Caco-2 (cell line): ENCODE data around the gene MRTFA. TPM values are rescaled to one million over a fixed set of nuclear protein-coding genes. Genes with fewer than 3 reads are reported as not detected.

Experiments
- BruUV-seq: library from RNA; stranded (reverse); fragments of 400-500 nt; replicated peaks from 2 replicates; lab custom pipeline; 2021; lab: Mats Ljungman, UMichigan
- CTCF ChIA-PET: fragments of 300-600 bp; sonication (Branson Sonifier 250); formaldehyde crosslinking; loops from one replicate; lab custom pipeline; 2022; ENCODE audit warnings: antibody characterized with exemption; lab: Charles Lee
- POLR2A ChIA-PET: fragments of 300-600 bp; sonication (Branson Sonifier 250); formaldehyde crosslinking; loops from one replicate; lab custom pipeline; 2022; ENCODE audit warnings: antibody characterized with exemption; lab: Charles Lee
- DNase-seq, 2 experiments: peaks; one replicate each; pipeline versions ENCODE4 v3.0.0 to v3.0.0-alpha.2; 2020 to 2022
- H3K27me3 ChIP-seq: replicated peaks from 2 replicates; pipeline ENCODE4 v1.6.0; 2011; ENCODE audit warnings: low read length; ENCODE audit not compliant: control insufficient read depth, insufficient read depth
- H3K36me3 ChIP-seq: 2 replicates; pipeline ENCODE4 v1.5.1; 2011; ENCODE audit warnings: low read length; ENCODE audit not compliant: control insufficient read depth, insufficient read depth
- H3K4me1 ChIP-seq: fragments of 250-450 bp; sonication (Bioruptor Pico); 2 replicates; pipeline ENCODE4 v1.5.1; 2020; ENCODE audit warnings: mild to moderate bottlenecking
- H3K4me3 ChIP-seq: 2 replicates; pipeline ENCODE4 v1.5.1; 2011; ENCODE audit warnings: low read depth, mild to moderate bottlenecking, control low read depth, low read length
- H3K9me3 ChIP-seq: fragments of 250-450 bp; sonication (Bioruptor Pico); 2 replicates; pipeline ENCODE4 v1.5.1; 2020; ENCODE audit warnings: mild to moderate bottlenecking, moderate library complexity
- H3K27ac Mint-ChIP-seq: one replicate; pipeline ENCODE4 v1.8.0; 2022; ENCODE audit warnings: mixed read lengths; ENCODE audit not compliant: unreplicated experiment
- H3K27me3 Mint-ChIP-seq: one replicate; pipeline ENCODE4 v1.8.0; 2022; ENCODE audit warnings: mixed read lengths; ENCODE audit not compliant: insufficient read depth, unreplicated experiment
- H3K36me3 Mint-ChIP-seq: one replicate; pipeline ENCODE4 v1.8.0; 2022; ENCODE audit warnings: mild to moderate bottlenecking, mixed read lengths; ENCODE audit not compliant: insufficient read depth, unreplicated experiment
- H3K4me1 Mint-ChIP-seq: one replicate; pipeline ENCODE4 v1.8.0; 2022; ENCODE audit warnings: low read depth, mixed read lengths; ENCODE audit not compliant: unreplicated experiment
- H3K4me3 Mint-ChIP-seq: one replicate; pipeline ENCODE4 v1.8.0; 2022; ENCODE audit warnings: mild to moderate bottlenecking, moderate library complexity, mixed read lengths; ENCODE audit not compliant: unreplicated experiment
- H3K9me3 Mint-ChIP-seq: one replicate; pipeline ENCODE4 v1.8.0; 2022; ENCODE audit warnings: mixed read lengths; ENCODE audit not compliant: unreplicated experiment
- intact Hi-C: fragments of 100-400 bp; cut with micrococcal nuclease; formaldehyde crosslinking; loops from one replicate; pipeline ENCODE4 v1.10.0; 2022; ENCODE audit not compliant: unreplicated experiment
- total RNA-seq: library from RNA; stranded (reverse); gene quantifications from 2 replicates; pipeline ENCODE4 v1.2.3, GENCODE V29; 2022
- TF ChIP-seq, protein P1 (sequence below), 2 experiments: fragments of 200-600 bp in 1 of 2; IDR thresholded peaks; 1 replicate in 1 of 2; 2 replicates in 1 of 2; pipeline versions ENCODE4 v1.5.1 to v1.8.0; 2011 to 2022; ENCODE audit warnings: antibody characterized with exemption in 1 of 2, control low read depth in 1 of 2, inconsistent platforms in 1 of 2, low read depth in 1 of 2, low read length in 1 of 2, mild to moderate bottlenecking in 1 of 2, moderate library complexity in 1 of 2; ENCODE audit not compliant: insufficient read depth in 1 of 2, severe bottlenecking in 1 of 2, unreplicated experiment in 1 of 2

Gene MRTFA
- total RNA-seq, 1 experiment from 2014 or later, result 38.7 TPM

DNA sequence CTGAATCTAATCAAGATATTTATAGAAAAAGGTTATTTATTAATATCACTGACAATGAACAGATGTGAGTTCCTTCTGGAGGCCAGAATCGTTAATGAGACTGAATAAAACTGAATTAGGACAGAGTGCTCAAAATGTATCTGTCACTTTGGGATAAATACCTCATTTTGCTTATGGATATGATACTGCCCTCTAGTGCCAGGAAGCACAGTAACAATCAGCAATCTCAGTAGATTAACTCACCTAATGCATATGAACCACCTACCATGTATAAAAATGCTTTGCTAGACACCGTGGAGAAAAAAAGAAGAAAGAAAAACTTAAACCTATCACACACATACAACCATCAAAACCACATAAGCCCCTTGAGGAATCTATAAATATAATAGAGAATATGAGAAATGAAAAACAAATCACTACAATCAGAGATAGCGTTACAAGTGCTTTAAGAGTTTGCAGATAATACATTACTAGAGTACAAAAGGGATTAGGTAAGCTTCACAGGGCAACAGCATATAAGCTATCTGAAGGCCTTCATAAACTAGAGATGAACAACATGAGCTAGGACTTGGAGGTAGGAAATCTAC lies 148.8 kb downstream of the MRTFA start:
- no peaks in the 10 kb centered on the region for H3K27me3 Mint-ChIP-seq
- H3K36me3 Mint-ChIP-seq, result peaks cover 12% of the 10 kb centered on the region
- H3K4me1 Mint-ChIP-seq, result peaks cover 12% of the 10 kb centered on the region
- TF ChIP-seq, protein P1, sequence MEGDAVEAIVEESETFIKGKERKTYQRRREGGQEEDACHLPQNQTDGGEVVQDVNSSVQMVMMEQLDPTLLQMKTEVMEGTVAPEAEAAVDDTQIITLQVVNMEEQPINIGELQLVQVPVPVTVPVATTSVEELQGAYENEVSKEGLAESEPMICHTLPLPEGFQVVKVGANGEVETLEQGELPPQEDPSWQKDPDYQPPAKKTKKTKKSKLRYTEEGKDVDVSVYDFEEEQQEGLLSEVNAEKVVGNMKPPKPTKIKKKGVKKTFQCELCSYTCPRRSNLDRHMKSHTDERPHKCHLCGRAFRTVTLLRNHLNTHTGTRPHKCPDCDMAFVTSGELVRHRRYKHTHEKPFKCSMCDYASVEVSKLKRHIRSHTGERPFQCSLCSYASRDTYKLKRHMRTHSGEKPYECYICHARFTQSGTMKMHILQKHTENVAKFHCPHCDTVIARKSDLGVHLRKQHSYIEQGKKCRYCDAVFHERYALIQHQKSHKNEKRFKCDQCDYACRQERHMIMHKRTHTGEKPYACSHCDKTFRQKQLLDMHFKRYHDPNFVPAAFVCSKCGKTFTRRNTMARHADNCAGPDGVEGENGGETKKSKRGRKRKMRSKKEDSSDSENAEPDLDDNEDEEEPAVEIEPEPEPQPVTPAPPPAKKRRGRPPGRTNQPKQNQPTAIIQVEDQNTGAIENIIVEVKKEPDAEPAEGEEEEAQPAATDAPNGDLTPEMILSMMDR (IDR thresholded peaks at IDR 0.05; ENCODE audit: insufficient read depth in 1 of 2, low read depth in 1 of 2, low read length in 1 of 2, severe bottlenecking in 1 of 2, unreplicated experiment in 1 of 2), result peak; percentile 50 to 65
- no peak overlapping the region for H3K27ac Mint-ChIP-seq
- BruUV-seq, result no TSS peak
- no peak overlapping the region for H3K4me3 Mint-ChIP-seq
- Histone ChIP-seq H3K36me3 (no peaks in the 10 kb centered on the region), H3K4me1 (peaks cover 5% of the 10 kb centered on the region; the same call in 1 of the 2 replicates), H3K9me3 (no peaks in the 10 kb centered on the region), H3K27me3 (no peaks in the 10 kb centered on the region), H3K4me3 (no peak overlapping the region)
- DNase-seq, result peak in 1 of 2 experiments; percentile 21
- intact Hi-C loops, result loop anchor here (1.0 kb wide), 1 partner anchor 50 kb away; no protein-coding TSS in a partner anchor
- ChIA-PET POLR2A (no interaction called here), CTCF (interaction anchor here (0.6 kb wide), 1 partner anchor 21 kb away, joined by 4 read pairs; no protein-coding TSS in a partner anchor)
- no peaks in the 10 kb centered on the region for H3K9me3 Mint-ChIP-seq

DNA sequence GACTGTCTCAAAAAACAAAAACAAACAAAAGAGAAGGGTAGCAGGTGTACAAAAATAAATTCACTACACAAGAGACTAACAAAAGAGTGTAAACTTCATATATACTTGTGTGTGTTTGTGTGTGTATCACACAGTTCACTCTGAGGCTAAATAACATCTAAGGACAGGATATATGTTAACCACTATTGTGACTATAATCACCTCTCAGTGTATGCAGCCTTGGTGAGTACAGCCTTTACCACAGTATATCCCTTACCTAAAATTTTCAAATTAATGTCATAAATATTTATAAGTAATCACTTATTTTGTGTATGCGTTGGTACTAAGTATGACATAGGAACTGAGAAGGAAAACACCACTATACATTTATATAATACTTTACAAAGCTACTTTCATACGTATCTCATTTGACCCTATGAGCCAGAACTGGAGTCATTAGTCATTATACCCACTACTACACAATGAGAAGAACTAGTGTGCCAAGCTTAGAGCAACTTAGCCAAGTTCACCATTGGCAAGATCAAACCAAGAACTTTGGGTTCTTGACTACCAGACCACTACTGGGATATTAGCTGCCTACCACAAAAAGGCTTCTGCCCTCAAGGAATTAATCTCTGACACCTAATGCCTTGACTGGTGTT lies 149.4 kb downstream of the MRTFA start:
- Mint-ChIP-seq H3K4me3 (no peak overlapping the region), H3K27ac (no peak overlapping the region), H3K36me3 (peaks cover 11% of the 10 kb centered on the region), H3K27me3 (no peaks in the 10 kb centered on the region), H3K4me1 (peaks cover 17% of the 10 kb centered on the region), H3K9me3 (no peaks in the 10 kb centered on the region)
- H3K4me3 ChIP-seq, result no peak overlapping the region
- H3K9me3 ChIP-seq, result no peaks in the 10 kb centered on the region
- H3K4me1 ChIP-seq, result peaks cover 11% of the 10 kb centered on the region; the same call in 1 of the 2 replicates
- intact Hi-C loops, result loop anchor here (1.0 kb wide), 1 partner anchor 50 kb away; no protein-coding TSS in a partner anchor
- TF ChIP-seq, protein P1 (IDR thresholded peaks at IDR 0.05; ENCODE audit: insufficient read depth in 1 of 2, low read depth in 1 of 2, low read length in 1 of 2, severe bottlenecking in 1 of 2, unreplicated experiment in 1 of 2), result no peak
- CTCF ChIA-PET, result interaction anchor here (0.6 to 2.3 kb wide), 2 partner anchors 22 to 50 kb away, joined by 4 to 8 read pairs; no protein-coding TSS in a partner anchor
- no TSS peak for BruUV-seq
- H3K36me3 ChIP-seq, result no peaks in the 10 kb centered on the region
- POLR2A ChIA-PET, result no interaction called here
- DNase-seq, result no peak
- no peaks in the 10 kb centered on the region for H3K27me3 ChIP-seq

DNA sequence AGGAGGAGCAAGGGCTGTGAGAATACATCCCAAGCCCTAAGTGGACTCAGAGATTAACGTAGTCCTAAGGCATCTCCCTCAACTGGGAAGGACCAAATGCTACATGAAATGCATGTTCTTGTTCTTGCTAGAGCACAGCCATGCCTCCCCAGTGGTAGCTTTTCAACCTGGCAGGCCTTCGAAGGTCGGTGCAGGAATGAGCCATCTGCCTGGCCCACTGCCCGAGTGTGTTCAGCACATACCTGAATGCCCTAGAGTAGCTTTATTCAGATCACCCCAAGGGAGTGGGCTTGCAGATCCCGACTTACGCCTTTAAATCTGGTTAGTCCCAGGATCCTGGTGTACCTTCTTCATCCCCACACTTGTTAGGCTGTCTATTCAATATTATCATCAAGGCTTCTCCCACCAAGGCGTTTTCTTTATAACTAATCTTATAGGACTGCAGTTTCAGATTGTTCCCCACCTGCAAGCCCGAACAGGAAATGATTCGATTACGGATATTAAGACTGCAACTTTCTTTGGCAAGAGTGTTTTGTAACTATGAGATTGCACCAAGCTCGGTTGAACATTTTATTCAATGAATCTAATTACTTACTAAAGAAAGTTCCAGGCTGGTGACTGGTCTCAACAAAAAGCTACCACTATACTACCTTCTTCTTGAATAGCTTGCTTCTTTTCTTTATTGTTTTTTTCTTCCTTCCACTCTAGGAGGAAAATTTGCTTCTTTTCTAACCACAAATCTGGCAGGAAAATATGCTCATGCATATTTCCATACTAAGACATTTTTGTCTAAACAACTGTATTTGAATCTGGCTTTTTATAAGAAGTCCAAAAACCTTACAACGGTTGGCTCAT lies 150.5 kb downstream of the MRTFA start:
- POLR2A ChIA-PET, result no interaction called here
- H3K27ac Mint-ChIP-seq, result no peak overlapping the region

More for the DNA sequence above, 150.5 kb downstream of the MRTFA start:
- no peaks in the 10 kb centered on the region for H3K9me3 ChIP-seq
- CTCF ChIA-PET, result interaction anchor here (2.3 kb wide), 1 partner anchor 49 kb away, joined by 8 read pairs; no protein-coding TSS in a partner anchor
- intact Hi-C loops, result no loop called here
- no peak overlapping the region for H3K4me3 ChIP-seq
- no peak for DNase-seq
- Mint-ChIP-seq H3K4me1 (peaks cover 19% of the 10 kb centered on the region), H3K9me3 (no peaks in the 10 kb centered on the region), H3K27me3 (no peaks in the 10 kb centered on the region), H3K4me3 (no peak overlapping the region), H3K36me3 (peaks cover 17% of the 10 kb centered on the region)
- no peaks in the 10 kb centered on the region for H3K36me3 ChIP-seq
- no peaks in the 10 kb centered on the region for H3K27me3 ChIP-seq
- no TSS peak for BruUV-seq
- H3K4me1 ChIP-seq, result peaks cover 11% of the 10 kb centered on the region; the same call in 1 of the 2 replicates
- TF ChIP-seq, protein P1 (IDR thresholded peaks at IDR 0.05; ENCODE audit: insufficient read depth in 1 of 2, low read depth in 1 of 2, low read length in 1 of 2, severe bottlenecking in 1 of 2, unreplicated experiment in 1 of 2), result no peak
